Measurements from ENCODE around the gene POU2F3. TPM values are rescaled to one million over a fixed set of nuclear protein-coding genes. Genes with fewer than 3 reads are reported as not detected.

Gene POU2F3
- total RNA-seq (2022) (not detected in 2 replicates), Bru-seq, nascent RNA (percentile 8 among the genes with signal in this experiment), BruChase-seq, experiment 1, labeled RNA remaining after a 2-hour chase (percentile 7 among the genes with signal in this experiment), BruChase-seq, experiment 2, labeled RNA remaining after a 6-hour chase (percentile 4 among the genes with signal in this experiment)
- long read RNA-seq: 0 reads

DNA sequence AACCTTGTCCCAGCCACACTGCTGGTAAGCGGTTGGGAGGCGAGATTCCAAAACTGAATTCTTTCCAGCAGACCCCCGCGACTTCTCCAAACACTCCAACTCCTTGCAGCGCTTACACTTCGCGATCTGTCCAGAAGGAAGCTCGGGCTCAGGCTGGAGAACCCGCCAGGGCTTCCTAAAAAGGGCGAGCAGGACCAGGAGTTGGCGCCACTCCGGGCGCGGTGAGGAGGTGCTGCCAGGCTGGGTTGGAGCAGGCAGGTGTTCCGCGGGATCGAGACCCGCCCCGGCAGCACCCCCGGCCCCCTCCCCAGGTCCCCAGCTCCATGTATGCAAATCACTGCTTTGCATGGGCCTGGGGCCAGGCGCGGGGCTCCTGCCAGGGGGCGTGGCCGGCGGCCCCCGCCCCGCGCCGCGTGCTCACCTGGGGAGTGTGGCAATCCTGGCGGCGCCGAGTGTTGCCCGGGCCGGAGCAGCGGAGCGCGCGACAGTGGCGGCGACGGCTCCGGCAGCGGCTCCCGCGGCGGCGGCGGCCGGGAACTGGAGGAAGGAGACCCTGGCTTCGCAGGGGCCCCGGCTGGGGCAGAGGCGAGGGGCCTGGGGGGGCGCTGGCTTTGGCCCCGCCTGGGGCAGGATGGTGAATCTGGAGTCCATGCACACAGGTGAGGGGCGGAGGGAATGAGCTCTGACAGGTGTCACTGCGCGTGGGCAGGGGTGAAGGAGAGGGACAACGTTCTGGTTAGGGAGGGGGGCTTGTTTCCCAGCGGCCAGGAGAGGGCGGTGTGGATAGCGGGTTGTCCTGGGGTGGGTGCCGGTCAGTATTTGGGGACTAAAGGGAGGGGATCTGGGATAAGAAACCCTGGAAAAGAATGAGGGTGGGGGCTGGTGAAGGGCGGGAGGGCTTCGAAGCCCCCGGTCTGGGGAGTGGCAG is at the start of gene POU2F3:
Gene POU2F3 (plus strand): TSS at position 428 of the 928 bp plus-strand sequence. CDS start 204 bp downstream, at position 632.
- peaks cover 9% of the 10 kb centered on the region for H3K27me3 ChIP-seq (replicated peaks; ENCODE audit: control insufficient read depth, insufficient read depth, low read length)
- intact Hi-C loops (cut with micrococcal nuclease; ENCODE audit: unreplicated experiment): no loop called here
- peaks cover 29% of the 10 kb centered on the region for H3K27me3 Mint-ChIP-seq (ENCODE audit: insufficient read depth, unreplicated experiment)

DNA sequence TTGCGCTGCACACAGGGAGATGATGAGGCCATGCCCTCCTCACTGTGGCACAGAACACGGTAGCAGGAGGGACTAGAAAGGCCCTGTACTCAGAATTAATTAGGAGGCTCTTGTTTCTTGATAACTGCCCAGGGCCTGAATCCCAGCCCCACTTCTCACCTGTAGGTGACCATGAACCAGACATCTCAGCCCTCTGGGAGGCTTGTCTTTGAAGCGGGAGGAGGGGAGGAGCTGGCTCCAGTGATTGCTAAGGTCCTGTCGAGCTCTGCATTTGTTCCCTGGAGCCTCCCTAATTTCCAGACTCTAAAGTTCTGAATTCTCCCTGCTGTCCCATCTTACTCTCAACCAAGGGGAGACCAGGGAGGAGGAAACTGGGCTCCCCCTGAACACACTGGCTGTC is 48.9 kb upstream of the POU2F3 start:
- TF ChIP-seq CTCF (IDR thresholded peaks at IDR 0.05; ENCODE audit: insufficient read depth in 1 of 2, low read depth in 1 of 2, low read length in 1 of 2, severe bottlenecking in 1 of 2, unreplicated experiment in 1 of 2): no peak
- Mint-ChIP-seq H3K27me3 (ENCODE audit: insufficient read depth, unreplicated experiment) (no peaks in the 10 kb centered on the region), H3K9me3 (ENCODE audit: unreplicated experiment) (no peaks in the 10 kb centered on the region), H3K4me3 (ENCODE audit: unreplicated experiment) (no peak overlapping the region), H3K27ac (ENCODE audit: unreplicated experiment) (no peak overlapping the region), H3K4me1 (ENCODE audit: low read depth, unreplicated experiment) (peaks cover 26% of the 10 kb centered on the region), H3K36me3 (ENCODE audit: insufficient read depth, unreplicated experiment) (no peaks in the 10 kb centered on the region)
- intact Hi-C loops (cut with micrococcal nuclease; ENCODE audit: unreplicated experiment): no loop called here
- Histone ChIP-seq H3K36me3 (ENCODE audit: control insufficient read depth, insufficient read depth, low read length) (no peaks in the 10 kb centered on the region), H3K4me1 (peaks cover 43% of the 10 kb centered on the region), H3K4me3 (ENCODE audit: low read depth, low read length) (no peak overlapping the region), H3K27me3 (replicated peaks; ENCODE audit: control insufficient read depth, insufficient read depth, low read length) (no peaks in the 10 kb centered on the region), H3K9me3 (peaks cover 8% of the 10 kb centered on the region)
- BruUV-seq (replicated peaks): no TSS peak
- no peak for DNase-seq
- CTCF ChIA-PET: interaction anchor here (0.6 to 1.2 kb wide), 2 partner anchors 20 to 22 kb away, joined by 3 read pairs; partner anchors contain the start of gene OAF
- POLR2A ChIA-PET: no interaction called here

More for the DNA sequence above, at the start of gene POU2F3:
- Histone ChIP-seq H3K36me3 (ENCODE audit: control insufficient read depth, insufficient read depth, low read length) (no peaks in the 10 kb centered on the region), H3K9me3 (no peaks in the 10 kb centered on the region), H3K4me1 (peaks cover 6% of the 10 kb centered on the region), H3K4me3 (ENCODE audit: low read depth, low read length) (peak within 1 kb of the TSS; percentile 18)
- peak; percentile 20 to 54 for TF ChIP-seq CTCF (IDR thresholded peaks at IDR 0.05; ENCODE audit: insufficient read depth in 1 of 2, low read depth in 1 of 2, low read length in 1 of 2, severe bottlenecking in 1 of 2, unreplicated experiment in 1 of 2)
- ChIA-PET CTCF (interaction anchor here (0.6 to 12.8 kb wide), 5 partner anchors 34 to 191 kb away, joined by 3 to 246 read pairs (median 4); no protein-coding TSS in a partner anchor), POLR2A (interaction anchor here (0.6 kb wide), 1 partner anchor 63 kb away, joined by 5 read pairs; no protein-coding TSS in a partner anchor)
- BruUV-seq (replicated peaks): no TSS peak
- no peak within 1 kb of the TSS for H3K27ac Mint-ChIP-seq (ENCODE audit: unreplicated experiment)
- H3K36me3 Mint-ChIP-seq (ENCODE audit: insufficient read depth, unreplicated experiment): peaks cover 9% of the 10 kb centered on the region
- H3K9me3 Mint-ChIP-seq (ENCODE audit: unreplicated experiment): no peaks in the 10 kb centered on the region
- peak in 1 of 2 experiments; percentile 69 for DNase-seq
- no peaks in the 10 kb centered on the region for H3K4me1 Mint-ChIP-seq (ENCODE audit: low read depth, unreplicated experiment)
- peak within 1 kb of the TSS; percentile 56 for H3K4me3 Mint-ChIP-seq (ENCODE audit: unreplicated experiment)

GRCh38 chr11:120192831-120193625 is 46.9 kb upstream of the POU2F3 start:
- Histone ChIP-seq H3K9me3 (peaks cover 8% of the 10 kb centered on the region), H3K36me3 (ENCODE audit: control insufficient read depth, insufficient read depth, low read length) (no peaks in the 10 kb centered on the region), H3K27me3 (replicated peaks; ENCODE audit: control insufficient read depth, insufficient read depth, low read length) (no peaks in the 10 kb centered on the region), H3K4me1 (peaks cover 24% of the 10 kb centered on the region), H3K4me3 (ENCODE audit: low read depth, low read length) (no peak overlapping the region)
- Mint-ChIP-seq H3K9me3 (ENCODE audit: unreplicated experiment) (no peaks in the 10 kb centered on the region), H3K36me3 (ENCODE audit: insufficient read depth, unreplicated experiment) (no peaks in the 10 kb centered on the region), H3K4me3 (ENCODE audit: unreplicated experiment) (no peak overlapping the region), H3K4me1 (ENCODE audit: low read depth, unreplicated experiment) (peaks cover 9% of the 10 kb centered on the region), H3K27me3 (ENCODE audit: insufficient read depth, unreplicated experiment) (no peaks in the 10 kb centered on the region), H3K27ac (ENCODE audit: unreplicated experiment) (no peak overlapping the region)
- ChIA-PET CTCF (interaction anchor here (0.9 kb wide), 1 partner anchor 8 kb away, joined by 3 read pairs; no protein-coding TSS in a partner anchor), POLR2A (no interaction called here)
- TF ChIP-seq CTCF (IDR thresholded peaks at IDR 0.05; ENCODE audit: insufficient read depth in 1 of 2, low read depth in 1 of 2, low read length in 1 of 2, severe bottlenecking in 1 of 2, unreplicated experiment in 1 of 2): no peak
- DNase-seq: no peak
- BruUV-seq (replicated peaks): no TSS peak
- intact Hi-C loops (cut with micrococcal nuclease; ENCODE audit: unreplicated experiment): no loop called here
